K562 (cell line): ENCODE measurements around the gene ATP1A3. TPM values are rescaled to one million over a fixed set of nuclear protein-coding genes. Genes with fewer than 3 reads are reported as not detected.

Experiments
- ATAC-seq: fragments of 200-7000 bp; cut with Tn5 transposase; 3 replicates; pipeline ENCODE4 v1.9.1; 2020; ENCODE audit warnings: moderate library complexity
- BruUV-seq: library from RNA; stranded (reverse); fragments of 400-500 nt; replicated peaks from 2 replicates; lab custom pipeline; 2021; lab: Mats Ljungman, UMichigan
- CTCF ChIA-PET: fragments of 300-600 bp; formaldehyde crosslinking; extraction: SDS; loops from one replicate; lab custom pipeline; 2021; ENCODE audit warnings: low intra/inter-chr PET ratio; lab: Yijun Ruan, JAX
- POLR2A ChIA-PET: fragments of 300-600, 350-650 bp; sonication (Branson Sonifier 250); formaldehyde crosslinking; extraction: SDS; loops from one replicate; lab custom pipeline; 2021; ENCODE audit warnings: antibody characterized with exemption, inconsistent platforms; lab: Yijun Ruan, JAX
- DNase-seq, 4 experiments: peaks; one replicate each; pipeline versions ENCODE4 v3.0.0 to v3.0.0-alpha.2; 2011 to 2018; ENCODE audit warnings: low spot score in 3 of 4, mixed read lengths in 3 of 4; ENCODE audit errors: extremely low read depth in 1 of 4
- FAIRE-seq: peaks from 2 replicates; lab custom pipeline; 2011; peaks lifted over from hg19 to GRCh38; lab: Jason Lieb, UNC
- H2AFZ ChIP-seq: 2 replicates; pipeline ENCODE4 v1.6.0; 2011; ENCODE audit warnings: low read depth, low read length, control low read depth, inconsistent platforms
- H3K27ac ChIP-seq: fragments of 200-600 bp; 3 replicates; pipeline ENCODE4 v1.8.0; 2011; ENCODE audit warnings: low read depth, mild to moderate bottlenecking, control low read depth, inconsistent platforms, low read length, moderate library complexity, mixed read lengths; ENCODE audit errors: extremely low read depth
- H3K27me3 ChIP-seq, 2 experiments: fragments of 300-600 bp in 1 of 2; 2 replicates in 1 of 2; 3 replicates in 1 of 2; pipeline versions ENCODE4 v1.6.0 to v1.8.0; 2011; ENCODE audit warnings: inconsistent platforms in 2 of 2, low read length in 2 of 2, mild to moderate bottlenecking in 1 of 2, mixed read lengths in 1 of 2, moderate library complexity in 1 of 2; ENCODE audit not compliant: control insufficient read depth in 2 of 2, insufficient read depth in 2 of 2
- H3K36me3 ChIP-seq: fragments of 300-600 bp; 3 replicates; pipeline ENCODE4 v1.8.0; 2011; ENCODE audit warnings: mild to moderate bottlenecking, low read length, inconsistent platforms; ENCODE audit not compliant: control insufficient read depth, insufficient read depth
- H3K4me1 ChIP-seq, 2 experiments: fragments of 200-600 bp in 1 of 2; replicated peaks in 1 of 2; 2 replicates in 1 of 2; 3 replicates in 1 of 2; pipeline versions ENCODE4 v1.5.1 to v1.8.0; 2011; ENCODE audit warnings: inconsistent platforms in 2 of 2, low read length in 2 of 2, mild to moderate bottlenecking in 1 of 2, mixed read lengths in 1 of 2, moderate library complexity in 1 of 2; ENCODE audit not compliant: control insufficient read depth in 2 of 2, insufficient read depth in 2 of 2
- H3K4me2 ChIP-seq: 2 replicates; pipeline ENCODE4 v1.6.1; 2011; ENCODE audit warnings: low read length, control low read depth, inconsistent platforms, mixed read lengths; ENCODE audit not compliant: insufficient read depth
- H3K4me3 ChIP-seq: fragments of 200-600 bp; sonication (generic), shearing (Covaris generic); 2 replicates; pipeline ENCODE4 v1.5.1; 2016; ENCODE audit warnings: control low read depth, inconsistent platforms
- H3K79me2 ChIP-seq: fragments of 200-600 bp; 3 replicates; pipeline ENCODE4 v1.8.0; 2011; ENCODE audit warnings: low read length, inconsistent platforms; ENCODE audit not compliant: control insufficient read depth, insufficient read depth
- H3K9ac ChIP-seq, 2 experiments: 2 replicates each; pipeline versions ENCODE4 v1.6.0 to v1.6.1; 2011; ENCODE audit warnings: low read depth in 2 of 2, low read length in 2 of 2, control low read depth in 1 of 2, inconsistent platforms in 1 of 2, mild to moderate bottlenecking in 1 of 2, mixed read lengths in 1 of 2; ENCODE audit not compliant: insufficient read depth in 1 of 2
- H3K9me1 ChIP-seq: one replicate; pipeline ENCODE4 v1.6.0; 2011; ENCODE audit warnings: inconsistent platforms, mild to moderate bottlenecking, low read length, moderate library complexity; ENCODE audit not compliant: control insufficient read depth, insufficient read depth
- H3K9me3 ChIP-seq: replicated peaks from 2 replicates; pipeline ENCODE4 v1.5.1; 2011; ENCODE audit warnings: low read depth, low read length, inconsistent platforms; ENCODE audit not compliant: control insufficient read depth, insufficient read depth
- H4K20me1 ChIP-seq: replicated peaks from 2 replicates; pipeline ENCODE4 v1.6.1; 2011; ENCODE audit warnings: low read length, inconsistent platforms, mixed read lengths; ENCODE audit not compliant: control insufficient read depth, insufficient read depth
- JUND ChIP-seq, 2 experiments: IDR thresholded peaks; 2 replicates in 1 of 2; 3 replicates in 1 of 2; pipeline ENCODE4 v1.6.1; 2011; ENCODE audit warnings: borderline replicate concordance in 2 of 2, low read depth in 2 of 2, low read length in 2 of 2, improper control_type of control experiment in 1 of 2, missing biosample characterization in 1 of 2, missing genetic modification characterization in 1 of 2, missing genetic modification reagents in 1 of 2
- VEZF1 ChIP-seq: fragments of 200-800 bp; sonication (Bioruptor generic); IDR thresholded peaks from 2 replicates; pipeline ENCODE4 v1.6.1; 2017; ENCODE audit warnings: missing genetic modification characterization, missing compliant biosample characterization
- WGBS: fragments of 100-300 bp; shearing (Covaris generic); methylation state at CpG from one replicate; pipeline ENCODE4 v1.1.6; 2016; ENCODE audit warnings: low coverage, mixed read lengths; ENCODE audit not compliant: insufficient coverage; ENCODE audit errors: missing lambda C conversion rate; 5-methylcytosine and 5-hydroxymethylcytosine counted together
- in situ Hi-C: fragments of 300-500 bp; cut with MboI; formaldehyde crosslinking; loops from 4 replicates; pipeline ENCODE4 v1.15.0; 2018; ENCODE audit warnings: inconsistent platforms, mixed read lengths
- intact Hi-C: fragments of 100-400 bp; cut with micrococcal nuclease; formaldehyde crosslinking; loops from 2 replicates; pipeline ENCODE4 v1.14.2; 2022
- polyA plus RNA-seq, 8 experiments: library from polyadenylated mRNA; depleted of rRNA in 4 of 8; stranded (reverse) in 5 of 8; unstranded in 3 of 8; fragments of >200 nt; fragmentation: Nextera tagmentation in 2 of 8; fragmentation: Illumina TruSeq in 1 of 8; extraction: Ambion mirVana in 2 of 8; extraction: Trizol in 1 of 8; gene quantifications; 2 replicates each; pipeline versions ENCODE4 v1.2.1 to v1.2.3, GENCODE V29; 2011 to 2014; ENCODE audit warnings: inconsistent platforms in 1 of 8, missing spikeins in 1 of 8
- total RNA-seq, 7 experiments: library from RNA; depleted of rRNA in 6 of 7; stranded (reverse); fragments of >200 nt in 6 of 7; fragmentation: Illumina TruSeq in 2 of 7; extraction: Trizol in 2 of 7; gene quantifications; 2 replicates each; pipeline versions ENCODE4 v1.2.1 to v1.2.3, GENCODE V29; 2011 to 2021; ENCODE audit warnings: low replicate concordance in 1 of 7
- TF ChIP-seq, protein P1 (sequence below), 3 experiments: IDR thresholded peaks in 2 of 3; conservative IDR thresholded peaks in 1 of 3; 2 replicates each; pipeline ENCODE4 v1.5.1; 2011 to 2012; ENCODE audit warnings: low read length in 3 of 3, mild to moderate bottlenecking in 3 of 3, control low read depth in 2 of 3, improper control_type of control experiment in 1 of 3, inconsistent platforms in 1 of 3, low read depth in 1 of 3, mixed read lengths in 1 of 3, moderate library complexity in 1 of 3; ENCODE audit not compliant: insufficient read depth in 2 of 3
- TF ChIP-seq, protein P2 (sequence below), 2 experiments: fragments of 450-650 bp; IDR thresholded peaks; 2 replicates each; pipeline ENCODE4 v1.6.1; 2016; ENCODE audit warnings: mild to moderate bottlenecking in 2 of 2, borderline replicate concordance in 1 of 2, low read depth in 1 of 2, moderate library complexity in 1 of 2

ATP1A3 gene
- total and polyA plus RNA-seq, 9 of the 15 experiments (the other 6 are each of a cell fraction or from before 2014, with no cell fraction given): 0.03 to 1.0 (median 0.17) TPM; not detected in 3

DNA sequence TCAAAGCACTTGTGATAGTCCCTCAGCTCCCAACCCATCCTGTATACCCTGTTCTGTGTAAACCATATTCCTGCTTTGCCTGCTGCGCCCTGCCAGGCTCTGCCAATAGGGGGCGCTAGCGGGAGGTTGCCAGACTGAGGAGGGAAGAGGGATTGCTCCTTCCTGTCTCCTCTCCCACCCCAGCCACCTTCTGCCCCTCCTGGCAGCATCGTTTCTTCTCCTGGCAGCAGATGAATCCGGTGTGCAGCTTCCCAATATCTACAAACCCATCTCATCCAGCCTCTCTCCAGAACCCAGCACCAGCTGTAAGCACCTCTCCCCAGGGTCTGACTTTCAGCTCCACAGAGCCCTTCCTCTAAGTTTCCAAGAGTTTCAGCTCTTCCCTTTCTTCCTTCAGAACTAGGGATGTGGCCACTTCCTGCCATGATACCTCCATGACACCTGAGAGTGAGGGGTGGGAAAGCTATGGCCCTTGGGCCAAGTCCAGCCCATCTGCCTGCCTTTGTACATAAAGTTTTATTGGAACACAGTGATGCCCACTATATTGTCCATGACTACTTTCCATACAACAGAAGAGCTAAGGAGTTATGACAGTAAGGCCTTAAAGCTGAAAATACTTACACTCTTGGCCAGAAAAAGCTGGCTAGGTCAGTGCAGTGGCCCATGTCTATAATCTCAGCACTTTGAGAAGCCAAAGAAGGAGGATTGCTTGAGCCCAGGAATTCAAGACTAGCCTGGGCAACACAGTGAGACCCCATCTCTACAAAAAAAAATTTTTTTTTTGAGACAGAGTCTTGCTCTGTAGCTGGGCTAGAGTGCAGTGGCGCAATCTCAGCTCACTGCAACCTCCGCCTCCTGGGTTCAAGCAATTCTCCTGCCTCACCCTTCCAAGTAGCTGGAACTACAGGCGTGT lies 34.5 kb upstream of the ATP1A3 start (continued):
- TF ChIP-seq, protein P1, sequence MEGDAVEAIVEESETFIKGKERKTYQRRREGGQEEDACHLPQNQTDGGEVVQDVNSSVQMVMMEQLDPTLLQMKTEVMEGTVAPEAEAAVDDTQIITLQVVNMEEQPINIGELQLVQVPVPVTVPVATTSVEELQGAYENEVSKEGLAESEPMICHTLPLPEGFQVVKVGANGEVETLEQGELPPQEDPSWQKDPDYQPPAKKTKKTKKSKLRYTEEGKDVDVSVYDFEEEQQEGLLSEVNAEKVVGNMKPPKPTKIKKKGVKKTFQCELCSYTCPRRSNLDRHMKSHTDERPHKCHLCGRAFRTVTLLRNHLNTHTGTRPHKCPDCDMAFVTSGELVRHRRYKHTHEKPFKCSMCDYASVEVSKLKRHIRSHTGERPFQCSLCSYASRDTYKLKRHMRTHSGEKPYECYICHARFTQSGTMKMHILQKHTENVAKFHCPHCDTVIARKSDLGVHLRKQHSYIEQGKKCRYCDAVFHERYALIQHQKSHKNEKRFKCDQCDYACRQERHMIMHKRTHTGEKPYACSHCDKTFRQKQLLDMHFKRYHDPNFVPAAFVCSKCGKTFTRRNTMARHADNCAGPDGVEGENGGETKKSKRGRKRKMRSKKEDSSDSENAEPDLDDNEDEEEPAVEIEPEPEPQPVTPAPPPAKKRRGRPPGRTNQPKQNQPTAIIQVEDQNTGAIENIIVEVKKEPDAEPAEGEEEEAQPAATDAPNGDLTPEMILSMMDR (IDR thresholded peaks at IDR 0.05 in 2 of 3, conservative IDR thresholded peaks at IDR 0.05 in 1 of 3; ENCODE audit: insufficient read depth in 2 of 3, low read depth in 1 of 3, low read length in 3 of 3): peak; percentile 82 to 95 (median 86)
- TF ChIP-seq JUND (IDR thresholded peaks at IDR 0.05; ENCODE audit: borderline replicate concordance, low read depth, low read length): 0 out of 2 replicates have a peak, but pooled peaks have one; percentile 8
- TF ChIP-seq JUND (tag; IDR thresholded peaks at IDR 0.05; ENCODE audit: borderline replicate concordance, low read depth, low read length): no peak

- Histone ChIP-seq H3K36me3 (no peaks in the 10 kb centered on the region), H3K27me3 (peaks cover 9 to 31% of the 10 kb centered on the region in 2 experiments; a peak in 4 of 5 replicates), H3K27ac (no peak overlapping the region), H3K79me2 (no peaks in the 10 kb centered on the region), H3K9ac (no peak overlapping the region), H3K9me3 (no peaks in the 10 kb centered on the region), H3K4me3 (no peak overlapping the region), H3K9me1 (no peaks in the 10 kb centered on the region), H4K20me1 (0 out of 2 replicates have a peak, but pooled peaks cover 4% of the 10 kb centered on the region), H3K4me1 (peaks cover 0 to 10% of the 10 kb centered on the region in 2 experiments; a peak in 2 of 5 replicates), H2AFZ (no peak overlapping the region), H3K4me2 (no peak overlapping the region)
- no TSS peak for BruUV-seq
- POLR2A ChIA-PET: no interaction called here
- FAIRE-seq: no peak
- CTCF ChIA-PET: no interaction called here
- under 1% methylated on average over 12 of the region's 12 CpGs for WGBS
- intact Hi-C loops (no loop called here), in situ Hi-C loops (no loop called here)
- ATAC-seq: no peak
- DNase-seq: no peak
- TF ChIP-seq VEZF1 (CRISPR knock-in tag): no peak
- TF ChIP-seq, protein P2, sequence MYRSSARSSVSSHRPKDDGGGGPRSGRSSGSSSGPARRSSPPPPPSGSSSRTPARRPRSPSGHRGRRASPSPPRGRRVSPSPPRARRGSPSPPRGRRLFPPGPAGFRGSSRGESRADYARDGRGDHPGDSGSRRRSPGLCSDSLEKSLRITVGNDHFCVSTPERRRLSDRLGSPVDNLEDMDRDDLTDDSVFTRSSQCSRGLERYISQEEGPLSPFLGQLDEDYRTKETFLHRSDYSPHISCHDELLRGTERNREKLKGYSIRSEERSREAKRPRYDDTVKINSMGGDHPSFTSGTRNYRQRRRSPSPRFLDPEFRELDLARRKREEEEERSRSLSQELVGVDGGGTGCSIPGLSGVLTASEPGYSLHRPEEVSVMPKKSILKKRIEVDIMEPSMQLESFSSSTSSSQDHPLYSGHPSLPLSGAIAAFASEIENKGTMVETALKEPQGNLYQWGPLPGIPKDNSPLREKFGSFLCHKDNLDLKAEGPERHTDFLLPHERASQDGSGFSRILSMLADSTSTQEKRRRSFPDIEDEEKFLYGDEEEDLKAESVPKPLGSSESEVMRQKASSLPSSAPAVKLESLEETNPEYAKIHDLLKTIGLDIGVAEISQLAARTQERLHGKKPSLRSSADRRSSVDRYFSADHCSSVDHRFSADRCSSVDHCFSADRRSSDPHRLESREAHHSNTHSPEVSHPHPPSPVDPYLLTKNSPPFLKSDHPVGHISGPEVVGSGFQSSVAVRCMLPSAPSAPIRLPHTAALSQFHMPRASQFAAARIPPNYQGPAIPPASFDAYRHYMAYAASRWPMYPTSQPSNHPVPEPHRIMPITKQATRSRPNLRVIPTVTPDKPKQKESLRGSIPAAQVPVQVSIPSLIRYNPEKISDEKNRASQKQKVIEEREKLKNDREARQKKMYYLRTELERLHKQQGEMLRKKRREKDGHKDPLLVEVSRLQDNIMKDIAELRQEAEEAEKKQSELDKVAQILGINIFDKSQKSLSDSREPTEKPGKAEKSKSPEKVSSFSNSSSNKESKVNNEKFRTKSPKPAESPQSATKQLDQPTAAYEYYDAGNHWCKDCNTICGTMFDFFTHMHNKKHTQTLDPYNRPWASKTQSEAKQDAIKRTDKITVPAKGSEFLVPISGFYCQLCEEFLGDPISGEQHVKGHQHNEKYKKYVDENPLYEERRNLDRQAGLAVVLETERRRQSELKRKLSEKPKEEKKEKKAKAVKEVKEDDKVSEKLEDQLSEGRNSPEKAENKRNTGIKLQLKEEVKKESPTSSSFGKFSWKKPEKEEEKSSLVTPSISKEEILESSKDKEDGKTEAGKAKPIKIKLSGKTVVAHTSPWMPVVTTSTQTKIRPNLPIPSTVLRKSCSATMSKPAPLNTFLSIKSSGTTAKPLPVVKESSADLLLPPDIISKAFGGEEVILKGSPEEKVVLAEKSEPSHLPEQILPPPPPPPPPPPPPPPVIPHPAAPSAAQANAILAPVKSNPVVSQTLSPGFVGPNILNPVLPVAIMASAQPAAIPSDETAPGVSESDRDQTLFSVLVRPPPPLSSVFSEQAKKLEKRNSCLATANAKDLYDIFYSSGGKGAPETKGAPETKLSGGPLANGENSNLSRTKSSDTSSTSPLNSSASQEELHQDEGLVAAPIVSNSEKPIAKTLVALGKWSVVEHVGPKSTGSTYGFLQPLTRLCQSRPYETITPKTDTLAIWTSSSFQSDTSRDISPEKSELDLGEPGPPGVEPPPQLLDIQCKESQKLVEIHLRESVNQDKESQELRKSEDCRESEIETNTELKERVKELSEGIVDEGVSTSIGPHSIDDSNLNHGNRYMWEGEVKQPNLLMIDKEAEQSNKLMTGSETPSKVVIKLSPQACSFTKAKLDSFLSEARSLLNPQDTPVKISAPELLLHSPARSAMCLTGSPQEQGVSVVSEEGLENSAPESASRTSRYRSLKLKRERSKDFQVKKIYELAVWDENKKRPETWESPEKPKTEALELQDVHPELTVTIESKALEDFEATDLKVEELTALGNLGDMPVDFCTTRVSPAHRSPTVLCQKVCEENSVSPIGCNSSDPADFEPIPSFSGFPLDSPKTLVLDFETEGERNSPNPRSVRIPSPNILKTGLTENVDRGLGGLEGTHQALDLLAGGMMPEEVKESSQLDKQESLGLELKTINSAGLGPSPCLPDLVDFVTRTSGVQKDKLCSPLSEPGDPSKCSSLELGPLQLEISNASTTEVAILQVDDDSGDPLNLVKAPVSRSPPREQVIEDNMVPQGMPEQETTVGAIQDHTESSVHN (IDR thresholded peaks at IDR 0.05; ENCODE audit: borderline replicate concordance in 1 of 2, low read depth in 1 of 2): no peak
These were observed 30.6 kb upstream of the ATP1A3 start for GRCh38 chr19:42024622-42025111.
